Progenitor cell of endocrine pancreas (in vitro differentiated cells): ENCODE measurements around the gene PARVA. TPM values are rescaled to one million over a fixed set of nuclear protein-coding genes. Genes with fewer than 3 reads are reported as not detected.

Experiments
- DNase-seq: peaks from one replicate; pipeline ENCODE4 v3.0.0; 2021; ENCODE audit warnings: low spot score; ENCODE audit not compliant: unreplicated experiment
- H3K27ac Mint-ChIP-seq: 2 replicates; pipeline ENCODE4 v1.8.0; 2021; ENCODE audit warnings: mild to moderate bottlenecking, moderate library complexity, mixed read lengths
- H3K27me3 Mint-ChIP-seq: 2 replicates; pipeline ENCODE4 v1.8.0; 2021; ENCODE audit warnings: mixed read lengths
- H3K36me3 Mint-ChIP-seq: 2 replicates; pipeline ENCODE4 v1.8.0; 2022; ENCODE audit warnings: mixed read lengths; ENCODE audit not compliant: insufficient read depth
- H3K4me1 Mint-ChIP-seq: 2 replicates; pipeline ENCODE4 v1.8.0; 2021; ENCODE audit warnings: low read depth, mixed read lengths
- H3K4me3 Mint-ChIP-seq: 2 replicates; pipeline ENCODE4 v1.8.0; 2021; ENCODE audit warnings: low read depth, mild to moderate bottlenecking, moderate library complexity, mixed read lengths
- H3K9me3 Mint-ChIP-seq: 2 replicates; pipeline ENCODE4 v1.8.0; 2021; ENCODE audit warnings: low read depth, mixed read lengths
- CTCF ChIP-seq: fragments of 200-600 bp; sonication (generic); IDR thresholded peaks from one replicate; pipeline ENCODE4 v1.5.0; 2021; ENCODE audit warnings: antibody characterized with exemption, mild to moderate bottlenecking; ENCODE audit not compliant: unreplicated experiment
- total RNA-seq: library from RNA; stranded (reverse); gene quantifications from 2 replicates; pipeline ENCODE4 v1.2.1, GENCODE V29; 2021

Gene PARVA
- total RNA-seq, 1 donor from 2014 or later, result 49.3 TPM

- Mint-ChIP-seq H3K27ac (no peak overlapping the region), H3K36me3 (peaks cover 7% of the 10 kb centered on the region), H3K9me3 (no peaks in the 10 kb centered on the region), H3K4me1 (peaks cover 10% of the 10 kb centered on the region), H3K27me3 (no peaks in the 10 kb centered on the region), H3K4me3 (no peak overlapping the region)
- no peak for DNase-seq
- no peak for TF ChIP-seq CTCF
Measured at GRCh38 chr11:12505183-12505582, 127.8 kb downstream of the PARVA start.

GRCh38 chr11:12506404-12506921, 129.1 kb downstream of the PARVA start:
- H3K9me3 Mint-ChIP-seq, result no peaks in the 10 kb centered on the region
- no peak overlapping the region for H3K4me3 Mint-ChIP-seq
- peaks cover 10% of the 10 kb centered on the region for H3K4me1 Mint-ChIP-seq
- TF ChIP-seq CTCF, result no peak
- H3K27me3 Mint-ChIP-seq, result no peaks in the 10 kb centered on the region
- H3K36me3 Mint-ChIP-seq, result peaks cover 10% of the 10 kb centered on the region
- DNase-seq, result no peak
- H3K27ac Mint-ChIP-seq, result peak overlapping the region; percentile 10

GRCh38 chr11:12507391-12507790, 130.0 kb downstream of the PARVA start:
- H3K9me3 Mint-ChIP-seq, result no peaks in the 10 kb centered on the region
- H3K36me3 Mint-ChIP-seq, result peaks cover 12% of the 10 kb centered on the region
- no peaks in the 10 kb centered on the region for H3K27me3 Mint-ChIP-seq
- H3K27ac Mint-ChIP-seq, result no peak overlapping the region
- H3K4me1 Mint-ChIP-seq, result peaks cover 12% of the 10 kb centered on the region
- no peak for TF ChIP-seq CTCF
- no peak overlapping the region for H3K4me3 Mint-ChIP-seq
- DNase-seq, result no peak

- TF ChIP-seq CTCF, result no peak
- peaks cover 9% of the 10 kb centered on the region for H3K4me1 Mint-ChIP-seq
- H3K9me3 Mint-ChIP-seq, result no peaks in the 10 kb centered on the region
- H3K36me3 Mint-ChIP-seq, result peaks cover 10% of the 10 kb centered on the region
- no peak for DNase-seq
- H3K27ac Mint-ChIP-seq, result no peak overlapping the region
- H3K4me3 Mint-ChIP-seq, result no peak overlapping the region
- H3K27me3 Mint-ChIP-seq, result no peaks in the 10 kb centered on the region
Measured at GRCh38 chr11:12508151-12508751, 130.9 kb downstream of the PARVA start.

- TF ChIP-seq CTCF, result no peak
- no peaks in the 10 kb centered on the region for H3K27me3 Mint-ChIP-seq
- H3K27ac Mint-ChIP-seq, result no peak overlapping the region
- no peaks in the 10 kb centered on the region for H3K9me3 Mint-ChIP-seq
- no peak for DNase-seq
- peaks cover 9% of the 10 kb centered on the region for H3K4me1 Mint-ChIP-seq
- H3K36me3 Mint-ChIP-seq, result peaks cover 10% of the 10 kb centered on the region
- no peak overlapping the region for H3K4me3 Mint-ChIP-seq
Measured at GRCh38 chr11:12509371-12509770, 132.0 kb downstream of the PARVA start.
